GM12892 (cell line): ENCODE results near the gene CHCHD3.

Source experiments
- DNase-seq: peaks from one replicate; pipeline ENCODE4 v3.0.0; 2011; ENCODE audit not compliant: insufficient read length
- FAIRE-seq: peaks from 2 replicates; lab custom pipeline; 2011; peaks lifted over from hg19 to GRCh38; lab: Jason Lieb, UNC
- POLR2A ChIP-seq: IDR thresholded peaks from 2 replicates; pipeline ENCODE4 v1.6.1; 2011; ENCODE audit warnings: low read depth, low read length, control low read depth
- POLR2AphosphoS5 ChIP-seq: IDR thresholded peaks from 2 replicates; pipeline ENCODE4 v1.6.1; 2011; ENCODE audit warnings: low read depth, low read length, control low read depth
- TAF1 ChIP-seq: IDR thresholded peaks from 2 replicates; pipeline ENCODE4 v1.6.1; 2011; ENCODE audit warnings: low read depth, mild to moderate bottlenecking, control low read depth, low read length, borderline replicate concordance

CHCHD3 gene

GRCh38 chr7:132743974-132744373, 337.9 kb downstream of the CHCHD3 start:
- FAIRE-seq (no peak), DNase-seq (no peak)
- TF ChIP-seq POLR2A (no peak), TAF1 (no peak), POLR2AphosphoS5 (no peak)

- FAIRE-seq: no peak
- TF ChIP-seq POLR2AphosphoS5 (no peak), POLR2A (no peak), TAF1 (no peak)
- no peak for DNase-seq
These were observed 339.7 kb downstream of the CHCHD3 start for GRCh38 chr7:132742189-132742612.

- DNase-seq (no peak), FAIRE-seq (no peak)
- TF ChIP-seq POLR2A: no peak
- no peak for TF ChIP-seq TAF1
- no peak for TF ChIP-seq POLR2AphosphoS5
These were observed 341.7 kb downstream of the CHCHD3 start for GRCh38 chr7:132740176-132740575.

GRCh38 chr7:132739271-132739955, 342.5 kb downstream of the CHCHD3 start:
- TF ChIP-seq POLR2A (no peak), TAF1 (no peak), POLR2AphosphoS5 (no peak)
- FAIRE-seq (no peak), DNase-seq (no peak)

DNA sequence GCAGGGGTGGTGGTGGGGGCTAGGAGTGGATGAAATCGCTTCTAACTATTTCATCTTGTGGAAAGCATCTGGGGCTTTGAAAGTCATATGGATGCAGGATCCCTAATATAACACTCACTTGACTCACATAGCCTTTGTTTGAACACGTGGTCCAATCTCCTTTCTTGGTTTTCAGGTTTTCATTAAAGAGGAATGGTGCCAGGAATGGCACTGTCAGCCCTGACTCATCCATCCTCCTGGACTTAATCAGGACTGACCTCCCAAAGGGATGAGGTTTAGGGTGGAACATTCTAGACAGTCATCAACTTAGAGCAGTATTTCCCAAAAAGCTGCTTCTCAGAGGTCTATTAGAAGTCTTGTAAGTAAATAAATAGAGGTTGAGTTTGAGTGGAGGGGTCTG, 343.6 kb downstream of the CHCHD3 start:
- DNase-seq: no peak
- FAIRE-seq: no peak
- TF ChIP-seq TAF1 (no peak), POLR2A (no peak), POLR2AphosphoS5 (no peak)

- TF ChIP-seq TAF1 (no peak), POLR2AphosphoS5 (no peak), POLR2A (no peak)
- DNase-seq: no peak
These were observed 346.4 kb downstream of the CHCHD3 start for GRCh38 chr7:132735476-132735875.

More at GRCh38 chr7:132735476-132735875, 346.4 kb downstream of the CHCHD3 start:
- no peak for FAIRE-seq
